ENCODE data around the gene SRSF5.

- TF ChIP-seq, protein P1, sequence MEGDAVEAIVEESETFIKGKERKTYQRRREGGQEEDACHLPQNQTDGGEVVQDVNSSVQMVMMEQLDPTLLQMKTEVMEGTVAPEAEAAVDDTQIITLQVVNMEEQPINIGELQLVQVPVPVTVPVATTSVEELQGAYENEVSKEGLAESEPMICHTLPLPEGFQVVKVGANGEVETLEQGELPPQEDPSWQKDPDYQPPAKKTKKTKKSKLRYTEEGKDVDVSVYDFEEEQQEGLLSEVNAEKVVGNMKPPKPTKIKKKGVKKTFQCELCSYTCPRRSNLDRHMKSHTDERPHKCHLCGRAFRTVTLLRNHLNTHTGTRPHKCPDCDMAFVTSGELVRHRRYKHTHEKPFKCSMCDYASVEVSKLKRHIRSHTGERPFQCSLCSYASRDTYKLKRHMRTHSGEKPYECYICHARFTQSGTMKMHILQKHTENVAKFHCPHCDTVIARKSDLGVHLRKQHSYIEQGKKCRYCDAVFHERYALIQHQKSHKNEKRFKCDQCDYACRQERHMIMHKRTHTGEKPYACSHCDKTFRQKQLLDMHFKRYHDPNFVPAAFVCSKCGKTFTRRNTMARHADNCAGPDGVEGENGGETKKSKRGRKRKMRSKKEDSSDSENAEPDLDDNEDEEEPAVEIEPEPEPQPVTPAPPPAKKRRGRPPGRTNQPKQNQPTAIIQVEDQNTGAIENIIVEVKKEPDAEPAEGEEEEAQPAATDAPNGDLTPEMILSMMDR (IDR thresholded peaks at IDR 0.05) = no peak
- TF ChIP-seq EP300 (IDR thresholded peaks at IDR 0.05) = no peak
Observed at GRCh38 chr14:69775012-69775411, 8.1 kb downstream of the SRSF5 start.
